GM12865 (cell line): Measurements from ENCODE around the gene PCGF3.

Experiments used
- DNase-seq: peaks from one replicate; pipeline ENCODE4 v3.0.0; 2010; ENCODE audit warnings: low read depth
- H3K4me3 ChIP-seq: 2 replicates; pipeline ENCODE4 v1.5.1; 2011; ENCODE audit warnings: mild to moderate bottlenecking, low read depth, low read length, control low read depth
- CTCF ChIP-seq: IDR thresholded peaks from 2 replicates; pipeline ENCODE4 v1.5.1; 2011; ENCODE audit warnings: low read length, control low read depth, low read depth, inconsistent platforms; ENCODE audit not compliant: insufficient read depth; ENCODE audit errors: missing control alignments

PCGF3 gene

GRCh38 chr4:785332-786073 is 79.9 kb downstream of the PCGF3 start:
- no peak for TF ChIP-seq CTCF
- H3K4me3 ChIP-seq: no peak overlapping the region
- no peak for DNase-seq

GRCh38 chr4:786074-786741 is 80.6 kb downstream of the PCGF3 start:
- DNase-seq: no peak
- no peak for TF ChIP-seq CTCF
- no peak overlapping the region for H3K4me3 ChIP-seq

GRCh38 chr4:786861-787300 is 81.2 kb downstream of the PCGF3 start:
- TF ChIP-seq CTCF: no peak
- no peak for DNase-seq
- no peak overlapping the region for H3K4me3 ChIP-seq

GRCh38 chr4:787561-787981 is 81.9 kb downstream of the PCGF3 start:
- H3K4me3 ChIP-seq: no peak overlapping the region
- no peak for TF ChIP-seq CTCF
- no peak for DNase-seq

GRCh38 chr4:788006-788635 is 82.5 kb downstream of the PCGF3 start:
- DNase-seq: no peak
- H3K4me3 ChIP-seq: no peak overlapping the region
- no peak for TF ChIP-seq CTCF

GRCh38 chr4:788636-789297 is 83.1 kb downstream of the PCGF3 start:
- H3K4me3 ChIP-seq: no peak overlapping the region
- DNase-seq: no peak
- TF ChIP-seq CTCF: no peak
